Left cardiac atrium (tissue), 4 donors: ENCODE data around the gene RGS3. TPM values are rescaled to one million over a fixed set of nuclear protein-coding genes. Genes with fewer than 3 reads are reported as not detected.

ENCODE experiments used
- ATAC-seq, 2 donors: fragments of 200-7000 bp; cut with Tn5 transposase; one replicate each; pipeline ENCODE4 v1.9.1; 2020; ENCODE audit warnings: mild to moderate bottlenecking in 2 of 2, moderate library complexity in 2 of 2
- DNase-seq: peaks from one replicate; pipeline ENCODE4 v3.0.0-alpha.2; 2020
- intact Hi-C, 2 donors: fragments of 100-400 bp; cut with DNase I; formaldehyde crosslinking; loops; one replicate each; pipeline versions ENCODE4 v1.14.1 to v1.15.1; 2022 to 2023
- total RNA-seq, 2 donors: library from RNA; stranded (reverse); fragmentation: NEBNext Ultra II Directional; extraction: Animal tissue kit (Norgen Biotek cat#: 25700); gene quantifications; one replicate each; pipeline ENCODE4 v1.2.1, GENCODE V29; 2021
- donor health status: DM: no; HTN: yes; CAD: no.
- donor health status: DM: no; HTN: yes; CAD: no; lungs with severe emphysema.
- donor health status: DM: yes; HTN: yes; CAD: no.
- donor health status: Dilated cardiomyopathy.

The RGS3 gene
- total RNA-seq, 2 donors from 2014 or later = 124 to 131 TPM

DNA sequence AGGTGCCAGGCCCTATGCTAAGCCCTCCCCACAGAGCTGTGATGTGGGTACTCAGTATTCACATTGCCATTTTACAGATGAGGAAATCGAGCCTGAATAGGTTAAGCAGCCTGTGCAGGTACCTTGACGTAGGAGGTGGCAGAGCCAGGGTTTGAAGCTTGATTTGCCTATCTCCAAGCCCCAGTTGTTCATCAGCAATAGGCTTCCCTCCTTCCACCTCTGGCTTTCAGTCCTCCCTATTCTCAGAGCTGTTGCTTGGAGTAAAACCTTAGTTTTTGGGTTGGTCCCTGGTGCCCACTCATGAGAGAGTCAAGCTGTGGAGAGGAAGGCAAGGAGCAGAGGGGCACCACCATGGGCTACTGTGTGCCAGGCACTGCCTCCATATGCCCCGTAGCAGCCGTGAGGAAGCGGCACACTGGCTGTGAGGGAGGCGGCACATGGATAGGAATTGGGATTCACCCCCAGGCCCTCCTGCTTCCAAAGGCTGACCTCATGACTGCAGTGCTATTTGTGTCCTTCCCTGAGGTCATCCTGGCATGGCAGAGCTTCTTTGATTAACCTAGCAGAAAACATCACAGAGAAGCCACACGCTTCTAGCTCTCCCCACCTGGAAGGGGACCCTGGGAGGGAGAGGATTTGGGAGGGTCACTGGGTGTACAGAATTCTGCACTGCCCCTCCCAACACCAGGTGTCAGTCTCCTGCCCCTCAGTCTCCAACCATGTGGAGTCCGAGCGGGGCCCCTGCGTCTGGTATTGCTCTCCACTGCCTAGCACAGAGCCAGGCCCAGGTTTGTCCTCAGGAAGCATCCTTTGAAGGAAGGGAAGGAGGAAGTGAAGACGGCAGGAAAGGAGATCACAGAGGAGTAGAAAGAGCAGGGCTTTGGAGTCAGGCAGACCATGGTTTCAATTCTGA is 109.8 kb downstream of the RGS3 start:
- ATAC-seq (peak in 1 of 2 donors; percentile 35), DNase-seq (peak; percentile 24)
- intact Hi-C loops = no loop called here

DNA sequence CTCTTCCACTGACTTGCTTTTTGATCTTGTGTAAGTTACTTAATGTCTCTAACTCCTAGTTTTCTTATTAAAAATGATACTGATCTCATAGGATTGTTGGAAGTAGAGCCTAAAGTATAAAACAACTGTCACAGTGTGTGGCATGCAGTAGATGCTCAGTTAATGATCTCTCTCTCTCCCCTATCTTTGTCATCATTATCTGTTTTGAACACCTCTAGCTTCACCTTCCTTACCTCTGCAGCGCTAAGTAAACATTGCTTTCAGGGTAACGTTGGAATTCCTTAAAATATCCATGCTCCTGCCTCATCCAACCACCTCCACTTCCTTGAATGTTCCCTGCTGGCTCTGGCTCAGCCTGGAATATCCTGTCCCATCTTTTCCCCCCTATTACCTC is 110.4 kb downstream of the RGS3 start:
- no peak for DNase-seq
- no peak for ATAC-seq
- intact Hi-C loops = no loop called here

DNA sequence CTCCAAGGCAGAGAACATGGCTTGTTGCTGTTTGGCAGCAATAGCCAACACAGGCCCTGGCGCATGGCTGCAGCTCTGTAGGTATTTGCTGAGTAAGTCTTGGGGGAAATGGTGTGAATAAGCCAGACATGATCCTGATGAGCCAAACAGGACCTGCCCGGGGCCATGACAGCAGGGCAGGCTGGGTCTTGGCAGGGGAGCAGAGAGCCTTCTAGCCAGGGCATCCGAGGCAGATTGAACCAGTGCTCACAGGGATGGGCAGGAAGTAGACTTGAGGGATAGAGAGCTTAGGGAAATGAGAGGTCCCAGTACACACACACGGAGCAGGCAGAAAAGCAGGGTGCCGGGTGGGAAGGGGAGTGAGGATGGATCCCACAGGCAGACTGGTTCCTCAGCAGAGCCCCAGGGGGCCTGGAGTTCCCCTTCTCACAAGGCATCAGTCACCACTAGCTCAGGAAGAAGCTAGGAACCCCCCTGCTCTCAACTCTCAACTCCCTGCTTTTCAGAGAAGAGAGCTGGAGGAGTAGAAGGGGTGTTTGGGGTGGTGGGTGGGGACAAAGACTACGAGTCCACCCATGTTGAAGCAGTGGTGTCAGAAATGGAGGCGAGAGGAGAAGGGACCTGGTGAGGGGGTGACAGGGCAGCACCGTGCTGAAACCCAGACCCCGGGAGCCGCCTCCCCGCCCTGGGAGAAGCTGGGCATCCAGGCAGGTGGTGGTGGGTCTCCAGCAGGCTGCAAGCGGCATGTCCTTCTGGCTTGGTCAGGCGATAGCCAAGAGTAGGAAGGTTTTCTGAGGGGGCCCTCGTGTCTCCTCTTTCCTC is 111.1 kb downstream of the RGS3 start:
- DNase-seq = peak; percentile 18
- intact Hi-C loops = no loop called here
- ATAC-seq = no peak

DNA sequence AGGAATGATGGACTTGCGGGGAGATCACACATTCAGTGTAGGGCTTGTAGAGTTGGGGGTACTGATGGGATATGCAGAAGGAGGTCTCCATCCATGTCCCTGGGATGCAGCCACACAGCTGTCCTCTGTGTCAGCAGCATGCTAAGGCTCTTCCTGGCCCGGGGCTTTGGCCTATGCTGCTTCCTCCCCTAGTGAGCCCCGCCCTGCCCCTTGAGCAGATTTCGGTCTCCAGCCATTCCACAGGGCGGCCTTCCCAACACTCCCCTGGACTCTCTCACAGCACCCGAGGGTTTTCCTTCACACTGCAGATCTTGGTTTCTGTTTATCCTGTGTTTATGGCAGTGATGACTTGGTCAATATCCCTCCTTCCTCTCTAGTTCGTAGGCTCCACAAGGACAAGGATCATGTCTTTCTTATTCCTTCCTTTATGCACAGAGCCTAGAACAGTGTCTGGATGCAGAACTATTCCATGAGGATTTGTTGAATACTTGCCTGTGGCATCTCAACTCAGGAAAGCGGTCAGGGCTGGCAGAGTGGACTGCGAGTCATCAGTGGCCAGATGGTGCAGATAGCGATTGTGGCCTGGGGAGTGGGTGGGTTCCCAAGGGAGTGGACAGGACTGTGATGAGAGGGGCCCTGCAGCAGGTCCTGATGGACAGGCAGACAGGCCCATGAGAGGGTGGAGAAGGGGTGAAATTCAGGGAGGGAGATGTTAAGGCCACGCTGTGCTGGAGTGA is 114.2 kb downstream of the RGS3 start:
- intact Hi-C loops = no loop called here
- ATAC-seq (no peak), DNase-seq (peak; percentile 66)

- ATAC-seq (no peak), DNase-seq (peak; percentile 23)
- intact Hi-C loops = no loop called here
These were observed 114.8 kb downstream of the RGS3 start for GRCh38 chr9:113578279-113578865.

DNA sequence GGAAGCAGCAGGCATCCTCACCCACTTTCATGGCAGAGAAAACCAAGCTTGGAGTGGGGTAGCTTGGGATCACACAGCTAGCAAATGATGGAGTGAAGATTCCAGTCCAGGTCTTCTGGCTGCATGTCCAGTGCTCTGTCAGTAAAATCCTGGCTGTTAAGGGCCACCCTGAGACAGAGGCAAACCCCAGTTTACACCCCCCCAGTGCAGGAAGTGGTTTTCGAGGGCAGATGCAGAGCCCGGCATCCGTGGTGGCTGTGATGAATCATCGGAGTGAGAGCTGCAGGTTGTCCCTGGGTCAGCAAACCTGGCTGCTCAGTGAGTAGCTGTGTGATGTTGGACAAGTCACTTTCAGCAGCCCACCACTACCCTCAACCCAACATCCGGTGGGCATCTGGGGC is 115.4 kb downstream of the RGS3 start:
- DNase-seq (peak; percentile 63), ATAC-seq (peak in 1 of 2 donors; percentile 32)
- intact Hi-C loops = no loop called here

GRCh38 chr9:113579283-113580040 is 115.9 kb downstream of the RGS3 start:
- peak; percentile 65 for DNase-seq
- intact Hi-C loops = no loop called here
- ATAC-seq = peak; percentile 12 to 39

- DNase-seq (peak; percentile 81), ATAC-seq (peak; percentile 58 to 71)
- intact Hi-C loops = no loop called here
These were observed 116.8 kb downstream of the RGS3 start for GRCh38 chr9:113580041-113580953.

GRCh38 chr9:113580954-113581311 is 117.4 kb downstream of the RGS3 start:
- DNase-seq (no peak), ATAC-seq (peak; percentile 0 to 7)
- intact Hi-C loops = no loop called here

DNA sequence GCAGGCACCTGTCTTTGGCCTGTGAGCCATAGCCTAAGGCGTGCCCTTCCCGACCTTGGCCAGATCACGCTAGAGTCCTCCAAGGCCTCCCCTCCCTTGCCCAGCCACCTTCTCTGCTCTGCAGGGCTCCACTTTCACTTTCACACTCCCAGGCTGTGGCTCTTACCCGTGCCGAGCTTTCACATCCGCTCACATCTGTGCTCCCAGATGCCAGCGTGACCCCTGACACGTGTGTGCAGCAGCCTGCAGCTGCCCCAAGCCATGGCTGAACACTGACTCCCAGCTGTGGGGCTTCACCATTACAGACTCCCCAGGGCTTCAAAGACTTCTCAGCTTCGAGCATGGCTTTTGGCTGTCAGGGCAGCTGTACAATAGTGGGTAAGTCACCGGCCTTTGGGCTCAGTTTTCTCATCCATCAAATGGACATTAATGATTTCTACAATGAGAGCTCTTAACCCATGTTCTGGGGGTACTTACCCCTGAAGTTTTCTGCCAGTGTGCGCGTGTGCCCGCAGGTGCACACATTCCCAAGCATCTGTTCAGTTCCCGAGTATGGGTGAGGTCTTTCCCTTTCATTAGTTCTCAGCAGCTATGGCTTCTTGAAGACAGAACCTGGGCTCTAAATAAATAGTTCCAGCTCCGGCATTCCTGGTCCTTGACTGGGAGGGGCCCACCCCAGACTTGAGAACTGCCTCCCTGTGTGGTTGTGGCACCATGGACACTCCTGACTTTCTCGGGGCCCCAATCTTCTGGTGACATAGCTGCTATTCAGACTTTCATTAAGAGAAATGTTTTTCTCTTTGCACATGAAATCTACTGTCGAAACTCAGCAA is 118.6 kb downstream of the RGS3 start:
- DNase-seq = peak; percentile 75
- intact Hi-C loops = no loop called here

GRCh38 chr9:113582698-113583200 is 119.2 kb downstream of the RGS3 start:
- intact Hi-C loops = no loop called here
- ATAC-seq (no peak), DNase-seq (peak; percentile 3)

More for the DNA sequence above, 118.6 kb downstream of the RGS3 start:
- peak; percentile 63 to 69 for ATAC-seq

- DNase-seq = no peak
- intact Hi-C loops = no loop called here
- no peak for ATAC-seq
These were observed 120.2 kb downstream of the RGS3 start for GRCh38 chr9:113583511-113584427.

DNA sequence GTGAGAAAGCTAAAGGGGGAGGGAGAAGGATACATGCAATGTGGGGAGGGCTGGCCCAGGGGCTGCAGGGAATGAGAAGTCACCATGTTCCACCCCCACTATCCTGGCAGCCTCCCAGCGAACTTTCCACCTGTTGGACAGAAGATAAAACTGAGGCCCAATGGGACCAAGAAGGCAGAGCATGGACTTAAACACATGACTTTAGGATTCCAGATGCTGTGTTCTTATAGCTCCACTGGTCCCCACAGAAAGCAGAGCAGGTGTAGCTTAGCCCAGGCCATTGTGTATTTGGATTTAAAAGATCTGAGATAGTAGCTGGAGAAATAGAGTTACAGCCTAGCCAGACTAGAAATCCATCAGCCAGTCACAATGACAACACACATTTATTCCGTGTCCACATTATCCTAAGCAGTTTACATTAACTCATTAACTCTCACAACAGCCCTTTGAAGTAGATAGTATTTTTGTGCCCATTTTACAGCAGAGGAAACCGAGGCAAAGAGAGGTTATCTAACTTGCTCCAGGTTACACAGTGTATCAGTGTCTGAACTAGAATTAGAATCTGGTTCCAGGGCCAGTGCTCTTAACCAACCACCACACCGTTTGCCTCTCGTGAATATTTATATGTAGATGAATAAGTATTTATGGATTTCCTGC is 121.0 kb downstream of the RGS3 start:
- no peak for DNase-seq
- intact Hi-C loops = loop anchor here (5.0 kb wide), 2 partner anchors 77 to 137 kb away; no protein-coding TSS in a partner anchor
- ATAC-seq = no peak

DNA sequence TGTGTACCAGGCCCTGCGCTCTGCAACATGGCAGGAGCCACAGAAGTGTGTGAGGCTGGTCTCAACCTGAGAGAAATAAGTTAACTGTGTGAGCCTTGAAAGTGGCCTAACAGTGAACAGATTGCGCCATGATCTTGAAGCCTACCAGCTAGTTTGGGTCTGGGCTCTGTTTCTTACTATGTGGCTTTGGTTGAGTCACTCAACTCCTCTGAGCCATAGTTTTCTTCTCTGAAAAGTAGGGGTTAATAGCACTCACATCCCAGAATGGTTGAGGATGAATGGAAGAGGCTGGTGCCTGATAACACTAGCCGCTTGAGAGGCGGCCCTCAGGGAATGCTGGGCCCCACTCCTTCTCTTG is 121.5 kb downstream of the RGS3 start:
- intact Hi-C loops = loop anchor here (5.0 kb wide), 2 partner anchors 78 to 138 kb away; no protein-coding TSS in a partner anchor
- ATAC-seq = no peak

GRCh38 chr9:113585555-113585954 is 122.0 kb downstream of the RGS3 start:
- ATAC-seq (no peak), DNase-seq (no peak)
- intact Hi-C loops = loop anchor here (5.0 kb wide), 2 partner anchors 78 to 138 kb away; no protein-coding TSS in a partner anchor

More for the DNA sequence above, 121.5 kb downstream of the RGS3 start:
- no peak for DNase-seq
